Fibroblast of lung (primary cell): ENCODE data around the gene SPEM1. TPM values are rescaled to one million over a fixed set of nuclear protein-coding genes. Genes with fewer than 3 reads are reported as not detected.

ENCODE experiments used
- DNase-seq, 2 donors: peaks; one replicate each; pipeline versions ENCODE4 v3.0.0 to v3.0.0-alpha.2; 2010; ENCODE audit warnings: low read depth in 2 of 2
- H2AFZ ChIP-seq: 2 replicates; pipeline ENCODE4 v1.5.1; 2012; ENCODE audit warnings: low read length, control low read depth, inconsistent platforms
- H3K27ac ChIP-seq: 2 replicates; pipeline ENCODE4 v1.5.1; 2011; ENCODE audit warnings: low read length, control low read depth; ENCODE audit not compliant: insufficient read depth
- H3K27me3 ChIP-seq: 2 replicates; pipeline ENCODE4 v1.5.1; 2011; ENCODE audit warnings: mild to moderate bottlenecking, low read length; ENCODE audit not compliant: control insufficient read depth, insufficient read depth
- H3K36me3 ChIP-seq: 2 replicates; pipeline ENCODE4 v1.5.1; 2011; ENCODE audit warnings: low read length; ENCODE audit not compliant: control insufficient read depth, insufficient read depth
- H3K4me1 ChIP-seq: 2 replicates; pipeline ENCODE4 v1.5.1; 2011; ENCODE audit warnings: low read length; ENCODE audit not compliant: control insufficient read depth, insufficient read depth; ENCODE audit errors: extremely low read depth
- H3K4me2 ChIP-seq: 2 replicates; pipeline ENCODE4 v1.5.1; 2011; ENCODE audit warnings: low read length, control low read depth; ENCODE audit not compliant: insufficient read depth; ENCODE audit errors: extremely low read depth
- H3K4me3 ChIP-seq, 4 experiments: fragments of 200-600 bp in 1 of 4; sonication (generic) in 1 of 4; replicated peaks in 1 of 4; 2 replicates each; pipeline ENCODE4 v1.5.1; 2011 to 2016; ENCODE audit warnings: low read length in 4 of 4, low read depth in 3 of 4, mild to moderate bottlenecking in 3 of 4, control low read depth in 2 of 4, inconsistent platforms in 1 of 4, mixed read lengths in 1 of 4; ENCODE audit not compliant: insufficient read depth in 1 of 4; ENCODE audit errors: control extremely low read depth in 1 of 4
- H3K79me2 ChIP-seq: 2 replicates; pipeline ENCODE4 v1.5.1; 2012; ENCODE audit warnings: mild to moderate bottlenecking, low read length, inconsistent platforms; ENCODE audit not compliant: control insufficient read depth, insufficient read depth
- H3K9ac ChIP-seq: 2 replicates; pipeline ENCODE4 v1.5.1; 2011; ENCODE audit warnings: mild to moderate bottlenecking, low read length, control low read depth; ENCODE audit not compliant: insufficient read depth
- H3K9me3 ChIP-seq: 2 replicates; pipeline ENCODE4 v1.5.1; 2012; ENCODE audit warnings: low read depth, low read length; ENCODE audit not compliant: control insufficient read depth, insufficient read depth
- H4K20me1 ChIP-seq: 2 replicates; pipeline ENCODE4 v1.5.1; 2011; ENCODE audit warnings: low read length; ENCODE audit not compliant: control insufficient read depth, insufficient read depth; ENCODE audit errors: extremely low read depth
- CTCF ChIP-seq, 2 donors: IDR thresholded peaks in 1 of 2; conservative IDR thresholded peaks in 1 of 2; 1 replicate in 1 of 2; 2 replicates in 1 of 2; pipeline ENCODE4 v1.5.1; 2011 to 2012; ENCODE audit warnings: low read length in 2 of 2, control low read depth in 1 of 2, inconsistent platforms in 1 of 2, low read depth in 1 of 2, mild to moderate bottlenecking in 1 of 2
- EZH2 ChIP-seq: IDR thresholded peaks from 2 replicates; pipeline ENCODE4 v1.5.1; 2012; ENCODE audit warnings: low read length, control low read depth, mild to moderate bottlenecking; ENCODE audit errors: missing control alignments
- polyA plus RNA-seq, 2 donors: library from polyadenylated mRNA; depleted of rRNA in 1 of 2; stranded (reverse) in 1 of 2; unstranded in 1 of 2; fragments of >200 nt; gene quantifications; 2 replicates each; pipeline ENCODE4 v1.2.1, GENCODE V29; 2011 to 2012; ENCODE audit warnings: missing spikeins in 1 of 2
- total RNA-seq: library from RNA; depleted of rRNA; stranded (reverse); fragments of >200 nt; gene quantifications from 2 replicates; pipeline ENCODE4 v1.2.1, GENCODE V29; 2014

The SPEM1 gene
- total and polyA plus RNA-seq, 2 donors (not counting 1 experiment from before 2014, with no cell fraction given) = not detected

GRCh38 chr17:7382901-7383300 lies 37.2 kb upstream of the SPEM1 start:
- Histone ChIP-seq H3K9me3 (no peaks in the 10 kb centered on the region), H2AFZ (no peak overlapping the region)

GRCh38 chr17:7383371-7383741 lies 36.8 kb upstream of the SPEM1 start:
- Histone ChIP-seq H3K4me1 (peaks cover 7% of the 10 kb centered on the region), H3K9me3 (no peaks in the 10 kb centered on the region), H4K20me1 (no peaks in the 10 kb centered on the region), H3K4me2 (peak overlapping the region; percentile 75), H2AFZ (no peak overlapping the region), H3K9ac (no peak overlapping the region), H3K36me3 (no peaks in the 10 kb centered on the region), H3K27ac (no peak overlapping the region), H3K79me2 (no peaks in the 10 kb centered on the region), H3K27me3 (peaks cover 28% of the 10 kb centered on the region), H3K4me3 (peak overlapping the region in 1 of 4 experiments; percentile 48)
- DNase-seq = no peak
- no peak for TF ChIP-seq EZH2
- no peak for TF ChIP-seq CTCF (conservative IDR thresholded peaks at IDR 0.05 in 1 of 2, IDR thresholded peaks at IDR 0.05 in 1 of 2; ENCODE audit: low read depth in 1 of 2, low read length in 2 of 2)

More at GRCh38 chr17:7382901-7383300, 37.2 kb upstream of the SPEM1 start:
- no peak overlapping the region for H3K9ac ChIP-seq
- peaks cover 28% of the 10 kb centered on the region for H3K27me3 ChIP-seq
- no peaks in the 10 kb centered on the region for H3K36me3 ChIP-seq
- H4K20me1 ChIP-seq = no peaks in the 10 kb centered on the region
- DNase-seq = no peak
- no peak for TF ChIP-seq EZH2
- no peak for TF ChIP-seq CTCF (conservative IDR thresholded peaks at IDR 0.05 in 1 of 2, IDR thresholded peaks at IDR 0.05 in 1 of 2; ENCODE audit: low read depth in 1 of 2, low read length in 2 of 2)
- no peak overlapping the region for H3K27ac ChIP-seq
- H3K79me2 ChIP-seq = no peaks in the 10 kb centered on the region
- no peak overlapping the region for H3K4me3 ChIP-seq
- no peak overlapping the region for H3K4me2 ChIP-seq
- peaks cover 7% of the 10 kb centered on the region for H3K4me1 ChIP-seq

GRCh38 chr17:7383742-7384488 lies 36.2 kb upstream of the SPEM1 start:
- no peak overlapping the region for H2AFZ ChIP-seq
- TF ChIP-seq EZH2 (peak; percentile 52), CTCF (conservative IDR thresholded peaks at IDR 0.05 in 1 of 2, IDR thresholded peaks at IDR 0.05 in 1 of 2; ENCODE audit: low read depth in 1 of 2, low read length in 2 of 2) (no peak)
- H4K20me1 ChIP-seq = no peaks in the 10 kb centered on the region
- peak overlapping the region; percentile 75 for H3K4me2 ChIP-seq
- H3K36me3 ChIP-seq = no peaks in the 10 kb centered on the region
- peak in 1 of 2 donors; percentile 46 for DNase-seq
- H3K27ac ChIP-seq = no peak overlapping the region
- peaks cover 28% of the 10 kb centered on the region for H3K27me3 ChIP-seq
- H3K4me3 ChIP-seq = peak overlapping the region in 3 of 4 experiments; percentile 21 to 48 (median 30)
- peaks cover 7% of the 10 kb centered on the region for H3K4me1 ChIP-seq
- H3K9ac ChIP-seq = peak overlapping the region; percentile 2
- no peaks in the 10 kb centered on the region for H3K79me2 ChIP-seq
- H3K9me3 ChIP-seq = no peaks in the 10 kb centered on the region
